SH-SY5Y (cell line): ENCODE results near the gene RCAN1.

Source experiments
- GATA2 ChIP-seq: IDR thresholded peaks from 2 replicates; pipeline ENCODE4 v1.6.1; 2011; ENCODE audit warnings: mild to moderate bottlenecking, low read depth, low read length
- GATA3 ChIP-seq: IDR thresholded peaks from 2 replicates; pipeline ENCODE4 v1.6.1; 2011; ENCODE audit warnings: low read depth, mild to moderate bottlenecking, low read length, moderate library complexity

DNA sequence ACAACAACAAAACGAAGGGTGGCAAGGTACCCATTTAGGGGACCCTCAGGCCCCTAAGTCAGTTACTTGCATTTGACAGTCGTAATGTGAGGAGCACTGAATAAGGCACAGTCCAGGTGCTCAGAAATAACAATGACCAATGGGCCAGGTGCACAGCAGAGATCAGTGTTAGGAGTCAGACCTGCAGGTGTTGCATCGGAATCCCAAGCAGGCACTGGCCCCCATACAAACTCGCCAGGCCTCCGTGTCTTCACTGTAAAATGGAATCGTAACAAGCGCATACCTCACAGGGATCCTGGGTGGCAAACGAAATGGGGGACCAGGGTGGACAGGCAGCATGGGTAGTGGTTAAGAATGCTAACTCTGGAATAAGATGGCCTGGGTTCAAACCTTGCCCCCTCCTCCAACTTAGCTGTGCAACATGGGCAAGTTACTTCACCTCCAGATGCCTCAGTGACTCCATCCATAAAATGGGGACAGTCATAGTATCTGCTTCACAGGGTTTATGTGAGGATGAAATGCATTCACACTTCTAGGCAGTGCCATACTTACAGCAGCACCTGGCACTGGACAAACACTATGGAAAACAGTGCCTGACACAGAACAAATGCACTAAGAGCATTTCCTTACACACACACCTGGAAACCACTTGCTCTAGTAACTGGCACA, 20.2 kb downstream of the RCAN1 start:
- TF ChIP-seq GATA2 (no peak), GATA3 (no peak)
